ENCODE results near the gene GALNTL6. TPM values are rescaled to one million over a fixed set of nuclear protein-coding genes. Genes with fewer than 3 reads are reported as not detected.

The GALNTL6 gene
- total RNA-seq, 2 donors from 2014 or later: 0.08 TPM; not detected in 1

DNA sequence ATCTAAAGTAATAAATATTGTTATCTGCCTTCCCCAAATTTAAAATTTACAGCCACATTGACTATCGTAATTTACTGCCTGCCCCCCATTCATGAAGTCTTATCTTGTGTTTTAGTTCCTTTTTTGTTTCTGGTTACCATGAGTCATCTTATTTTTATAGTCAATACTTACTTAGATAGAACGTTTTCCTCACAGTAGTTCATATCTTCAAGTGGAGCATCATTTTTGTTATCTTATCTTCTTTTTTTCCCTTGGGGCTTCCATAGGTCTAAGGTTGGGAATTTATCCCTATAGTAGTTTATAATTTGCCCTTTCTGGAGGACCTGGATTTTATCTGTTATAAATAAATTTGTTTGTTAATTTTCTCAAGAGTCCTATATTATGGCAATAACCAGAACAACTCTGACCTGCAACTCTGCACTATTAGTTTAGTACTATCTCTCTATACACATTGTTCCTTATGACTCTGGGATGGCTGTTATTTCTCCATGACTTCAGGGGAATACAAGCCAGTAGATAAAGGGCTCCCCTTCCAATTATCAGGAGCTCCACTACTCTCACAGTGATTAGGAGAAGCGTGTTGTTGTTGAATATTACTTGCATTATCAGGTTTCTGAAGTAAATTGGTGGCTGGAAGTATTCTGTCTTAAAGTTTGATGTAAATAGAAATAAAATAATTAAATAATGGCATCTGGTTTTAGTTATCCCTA is 330.6 kb downstream of the GALNTL6 start:
- H3K4me1 ChIP-seq: no peaks in the 10 kb centered on the region
- H3K4me3 ChIP-seq: no peak overlapping the region
- TF ChIP-seq, protein P1, sequence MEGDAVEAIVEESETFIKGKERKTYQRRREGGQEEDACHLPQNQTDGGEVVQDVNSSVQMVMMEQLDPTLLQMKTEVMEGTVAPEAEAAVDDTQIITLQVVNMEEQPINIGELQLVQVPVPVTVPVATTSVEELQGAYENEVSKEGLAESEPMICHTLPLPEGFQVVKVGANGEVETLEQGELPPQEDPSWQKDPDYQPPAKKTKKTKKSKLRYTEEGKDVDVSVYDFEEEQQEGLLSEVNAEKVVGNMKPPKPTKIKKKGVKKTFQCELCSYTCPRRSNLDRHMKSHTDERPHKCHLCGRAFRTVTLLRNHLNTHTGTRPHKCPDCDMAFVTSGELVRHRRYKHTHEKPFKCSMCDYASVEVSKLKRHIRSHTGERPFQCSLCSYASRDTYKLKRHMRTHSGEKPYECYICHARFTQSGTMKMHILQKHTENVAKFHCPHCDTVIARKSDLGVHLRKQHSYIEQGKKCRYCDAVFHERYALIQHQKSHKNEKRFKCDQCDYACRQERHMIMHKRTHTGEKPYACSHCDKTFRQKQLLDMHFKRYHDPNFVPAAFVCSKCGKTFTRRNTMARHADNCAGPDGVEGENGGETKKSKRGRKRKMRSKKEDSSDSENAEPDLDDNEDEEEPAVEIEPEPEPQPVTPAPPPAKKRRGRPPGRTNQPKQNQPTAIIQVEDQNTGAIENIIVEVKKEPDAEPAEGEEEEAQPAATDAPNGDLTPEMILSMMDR (IDR thresholded peaks at IDR 0.05): no peak
- H3K9me3 ChIP-seq: no peaks in the 10 kb centered on the region
- DNase-seq (ENCODE audit: low spot score): no peak
- no peaks in the 10 kb centered on the region for H3K27me3 ChIP-seq
- H3K27ac ChIP-seq: no peak overlapping the region
- H3K36me3 ChIP-seq: no peaks in the 10 kb centered on the region

DNA sequence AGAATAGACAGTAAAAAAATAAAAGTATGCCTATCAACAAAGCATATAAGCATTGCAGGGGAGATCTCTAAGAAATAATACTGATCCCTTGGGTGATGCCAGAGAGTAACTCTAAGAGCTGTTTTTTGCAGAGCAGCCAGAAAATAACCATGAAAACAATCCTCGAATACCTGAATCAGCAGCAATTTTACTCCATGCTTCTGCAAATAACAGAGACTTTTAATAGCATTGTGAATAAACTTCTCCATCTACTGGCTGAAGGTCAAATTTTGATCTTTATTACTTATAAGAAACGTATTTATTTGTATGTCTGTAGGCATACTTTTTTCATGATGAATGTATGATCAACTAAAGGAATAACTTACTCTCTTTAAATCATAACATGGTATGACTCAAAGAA is 334.5 kb downstream of the GALNTL6 start:
- Histone ChIP-seq H3K9me3 (no peaks in the 10 kb centered on the region), H3K4me1 (no peaks in the 10 kb centered on the region)

DNA sequence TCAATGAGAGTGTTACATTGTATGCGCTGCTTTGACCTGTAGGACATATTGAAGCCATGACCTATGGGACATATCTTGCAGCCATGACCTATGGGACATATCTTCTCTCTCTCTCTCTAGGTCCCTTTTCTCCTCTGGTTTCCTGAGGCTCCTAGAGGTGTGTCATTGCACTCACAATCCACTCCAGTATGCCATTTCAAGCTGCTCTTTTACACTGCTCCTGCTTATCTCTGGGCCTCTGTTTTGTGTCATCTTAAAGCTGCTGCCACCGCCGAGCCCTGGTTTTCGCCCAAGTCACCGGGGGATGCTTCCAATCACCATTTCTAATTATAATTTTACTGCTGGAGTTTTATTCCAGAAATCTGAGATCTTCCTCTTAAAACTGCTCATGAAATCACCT is 336.1 kb downstream of the GALNTL6 start:
- no peak overlapping the region for H3K4me3 ChIP-seq
- TF ChIP-seq, protein P1 (IDR thresholded peaks at IDR 0.05): no peak
- H3K27me3 ChIP-seq: no peaks in the 10 kb centered on the region
- H3K4me1 ChIP-seq: no peaks in the 10 kb centered on the region
- DNase-seq (ENCODE audit: low spot score): no peak
- no peaks in the 10 kb centered on the region for H3K9me3 ChIP-seq
- H3K36me3 ChIP-seq: no peaks in the 10 kb centered on the region
- no peak overlapping the region for H3K27ac ChIP-seq

More for the DNA sequence above, 334.5 kb downstream of the GALNTL6 start:
- Histone ChIP-seq H3K36me3 (no peaks in the 10 kb centered on the region), H3K27me3 (no peaks in the 10 kb centered on the region), H3K27ac (no peak overlapping the region), H3K4me3 (no peak overlapping the region)
- DNase-seq (ENCODE audit: low spot score): no peak
- TF ChIP-seq, protein P1 (IDR thresholded peaks at IDR 0.05): no peak

DNA sequence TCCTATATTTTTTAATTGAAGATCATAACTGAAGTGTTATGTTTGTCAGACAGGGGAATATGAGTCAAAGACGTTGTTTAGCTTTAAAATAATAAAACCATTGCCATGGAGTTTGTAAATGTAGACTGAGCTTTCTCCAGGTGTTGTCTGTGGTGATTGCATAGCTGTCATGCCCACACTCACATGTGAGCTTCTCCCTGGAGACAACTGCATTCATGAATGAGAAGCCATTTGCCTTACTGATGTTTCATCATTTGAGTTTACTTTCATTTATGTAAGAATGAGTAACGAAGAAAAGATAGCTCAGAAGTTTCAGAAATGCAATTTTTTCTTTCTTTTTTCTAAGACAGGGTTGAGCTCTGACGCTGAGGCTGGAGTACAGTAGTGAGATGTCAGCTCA is 339.1 kb downstream of the GALNTL6 start:
- no peaks in the 10 kb centered on the region for H3K9me3 ChIP-seq
- no peaks in the 10 kb centered on the region for H3K4me1 ChIP-seq
- no peaks in the 10 kb centered on the region for H3K36me3 ChIP-seq
- H3K27ac ChIP-seq: no peak overlapping the region
- H3K4me3 ChIP-seq: no peak overlapping the region
- TF ChIP-seq, protein P1 (IDR thresholded peaks at IDR 0.05): no peak
- H3K27me3 ChIP-seq: no peaks in the 10 kb centered on the region
- no peak for DNase-seq (ENCODE audit: low spot score)

DNA sequence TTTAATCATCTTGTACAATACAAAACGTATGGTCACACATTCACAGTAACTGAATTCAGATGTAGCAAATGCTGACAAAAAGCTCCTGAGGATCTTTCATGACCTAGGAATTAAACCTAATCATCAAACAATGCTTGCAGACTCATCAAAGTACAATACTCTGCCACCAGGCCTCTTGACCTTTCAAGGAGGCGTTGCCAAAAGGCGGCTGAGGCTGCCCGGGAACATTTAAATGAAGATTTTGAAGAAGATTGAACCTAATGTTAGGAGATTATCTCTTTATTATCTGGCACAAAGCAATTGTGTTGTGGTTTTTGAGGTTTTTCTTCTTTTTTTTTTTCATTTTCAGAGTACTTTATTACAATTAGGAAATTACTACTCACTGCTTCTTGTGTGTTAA is 340.5 kb downstream of the GALNTL6 start:
- DNase-seq (ENCODE audit: low spot score): no peak
- Histone ChIP-seq H3K27me3 (no peaks in the 10 kb centered on the region), H3K9me3 (no peaks in the 10 kb centered on the region), H3K4me3 (no peak overlapping the region), H3K27ac (no peak overlapping the region), H3K4me1 (no peaks in the 10 kb centered on the region), H3K36me3 (no peaks in the 10 kb centered on the region)
- TF ChIP-seq, protein P1 (IDR thresholded peaks at IDR 0.05): no peak

DNA sequence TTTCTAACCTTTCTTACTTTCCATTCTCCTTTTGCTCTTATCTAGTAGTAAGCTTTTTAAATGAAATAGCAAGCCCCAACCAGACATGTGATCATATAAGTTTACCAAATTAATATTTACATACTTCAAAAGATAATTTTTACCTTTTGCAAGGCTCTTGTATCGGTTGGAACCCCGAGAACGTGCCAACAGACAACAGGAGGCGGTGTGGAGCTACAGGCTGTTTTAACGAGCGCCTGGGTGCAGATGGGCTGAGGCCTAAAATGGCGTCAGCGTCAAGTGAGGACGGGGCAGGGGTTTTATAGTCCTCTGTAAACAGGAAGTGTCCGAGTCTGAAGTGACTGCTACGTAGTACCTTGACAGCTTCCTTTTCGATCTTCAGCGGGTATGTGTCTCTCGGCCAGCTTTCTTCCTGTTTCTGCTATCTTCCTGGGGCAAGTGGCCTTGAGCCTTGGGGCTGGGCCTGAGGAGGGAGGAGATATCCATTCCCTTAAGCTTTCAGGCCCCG is 342.7 kb downstream of the GALNTL6 start:
- Histone ChIP-seq H3K9me3 (no peaks in the 10 kb centered on the region), H3K27me3 (no peaks in the 10 kb centered on the region), H3K27ac (no peak overlapping the region), H3K36me3 (no peaks in the 10 kb centered on the region), H3K4me1 (no peaks in the 10 kb centered on the region), H3K4me3 (no peak overlapping the region)
- no peak for DNase-seq (ENCODE audit: low spot score)
- TF ChIP-seq, protein P1 (IDR thresholded peaks at IDR 0.05): no peak
